MCF 10A (cell line): ENCODE data around the gene UFSP1. TPM values are rescaled to one million over a fixed set of nuclear protein-coding genes. Genes with fewer than 3 reads are reported as not detected.
A peak's percentile ranks its signal among the peaks of the same experiment; 100 is the strongest.

Experiments used
- BruUV-seq: library from RNA; stranded (reverse); fragments of 400-500 nt; replicated peaks from 2 replicates; lab custom pipeline; 2021; lab: Mats Ljungman, UMichigan
- CTCF ChIA-PET: fragments of 300-600 bp; sonication (Branson Sonifier 250); formaldehyde crosslinking; extraction: SDS; loops from one replicate; lab custom pipeline; 2021; ENCODE audit warnings: antibody characterized with exemption, inconsistent platforms; lab: Yijun Ruan, JAX
- POLR2A ChIA-PET: fragments of 300-600, 350-650 bp; sonication (Branson Sonifier 250); formaldehyde crosslinking; extraction: SDS; loops from one replicate; lab custom pipeline; 2020; ENCODE audit warnings: antibody characterized with exemption, inconsistent platforms; lab: Yijun Ruan, JAX
- DNase-seq: peaks from one replicate; pipeline ENCODE4 v3.0.0-alpha.2; 2018; ENCODE audit not compliant: unreplicated experiment
- H3K27ac Mint-ChIP-seq: one replicate; pipeline ENCODE4 v1.8.0; 2022; ENCODE audit warnings: mild to moderate bottlenecking, low read depth, mixed read lengths; ENCODE audit not compliant: unreplicated experiment
- H3K27me3 Mint-ChIP-seq: one replicate; pipeline ENCODE4 v1.8.0; 2022; ENCODE audit warnings: mixed read lengths; ENCODE audit not compliant: insufficient read depth, unreplicated experiment
- H3K36me3 Mint-ChIP-seq: one replicate; pipeline ENCODE4 v1.8.0; 2022; ENCODE audit warnings: mild to moderate bottlenecking, moderate library complexity, mixed read lengths; ENCODE audit not compliant: insufficient read depth, unreplicated experiment
- H3K4me1 Mint-ChIP-seq: one replicate; pipeline ENCODE4 v1.8.0; 2022; ENCODE audit warnings: mixed read lengths; ENCODE audit not compliant: insufficient read depth, unreplicated experiment
- H3K4me3 Mint-ChIP-seq: one replicate; pipeline ENCODE4 v1.8.0; 2022; ENCODE audit warnings: mild to moderate bottlenecking, moderate library complexity, mixed read lengths; ENCODE audit not compliant: unreplicated experiment
- H3K9me3 Mint-ChIP-seq: one replicate; pipeline ENCODE4 v1.8.0; 2022; ENCODE audit warnings: mixed read lengths; ENCODE audit not compliant: unreplicated experiment
- CTCF ChIP-seq: fragments of 200-600 bp; IDR thresholded peaks from one replicate; pipeline ENCODE4 v1.8.0; 2022; ENCODE audit warnings: antibody characterized with exemption, mild to moderate bottlenecking; ENCODE audit not compliant: unreplicated experiment
- intact Hi-C: fragments of 100-400 bp; cut with micrococcal nuclease; formaldehyde crosslinking; loops from 2 replicates; pipeline ENCODE4 v1.14.1; 2022
- total RNA-seq: library from RNA; stranded (reverse); gene quantifications from 2 replicates; pipeline ENCODE4 v1.2.3, GENCODE V29; 2022

The UFSP1 gene
- total RNA-seq, 1 experiment from 2014 or later, result 2.8 TPM

- ChIA-PET CTCF (interaction anchor here (0.6 to 3.7 kb wide), 33 partner anchors 10 to 415 kb away, joined by 3 to 49 read pairs (median 4); partner anchors contain the start of genes EPHB4, EPO, POP7 and PPP1R35), POLR2A (interaction anchor here (0.6 to 3.8 kb wide), 30 partner anchors 10 to 423 kb away, joined by 3 to 53 read pairs (median 5); partner anchors contain the start of genes EPHB4, EPO, FBXO24 and GIGYF1)
- Mint-ChIP-seq H3K4me3 (peak within 1 kb of the TSS; percentile 90), H3K9me3 (no peaks in the 10 kb centered on the region), H3K36me3 (peaks cover 12% of the 10 kb centered on the region), H3K27me3 (no peaks in the 10 kb centered on the region), H3K4me1 (peaks cover 6% of the 10 kb centered on the region), H3K27ac (peak within 1 kb of the TSS; percentile 22)
- peak; percentile 90 for DNase-seq
- BruUV-seq, result TSS peak; percentile 53
- TF ChIP-seq CTCF, result peak; percentile 95
- intact Hi-C loops, result loop anchor here (1.0 kb wide), 4 partner anchors 25 to 147 kb away; partner anchors contain the start of genes EPHB4 and EPO
Observed at GRCh38 chr7:100852048-100852872, 37.3 kb downstream of the UFSP1 start, which contains the start of gene SLC12A9. SLC12A9 (plus strand) TSS chr7:100852713; CDS start chr7:100854198, 1,485 bp downstream.

GRCh38 chr7:100847360-100847759, 42.2 kb downstream of the UFSP1 start:
- peaks cover 6% of the 10 kb centered on the region for H3K4me1 Mint-ChIP-seq
- no peak for TF ChIP-seq CTCF
- no peak for DNase-seq
- no peaks in the 10 kb centered on the region for H3K9me3 Mint-ChIP-seq
- no peak overlapping the region for H3K27ac Mint-ChIP-seq
- no TSS peak for BruUV-seq
- POLR2A ChIA-PET, result no interaction called here
- CTCF ChIA-PET, result interaction anchor here (0.6 to 1.8 kb wide), 2 partner anchors 142 to 1615 kb away, joined by 3 to 12 read pairs; partner anchors contain the start of gene POP7
- H3K4me3 Mint-ChIP-seq, result no peak overlapping the region
- no peaks in the 10 kb centered on the region for H3K27me3 Mint-ChIP-seq
- intact Hi-C loops, result no loop called here
- H3K36me3 Mint-ChIP-seq, result peaks cover 1% of the 10 kb centered on the region

GRCh38 chr7:100840470-100841100, 48.9 kb downstream of the UFSP1 start:
- no peak overlapping the region for H3K4me3 Mint-ChIP-seq
- no TSS peak for BruUV-seq
- H3K27me3 Mint-ChIP-seq, result no peaks in the 10 kb centered on the region
- DNase-seq, result no peak
- ChIA-PET CTCF (no interaction called here), POLR2A (no interaction called here)
- no peak overlapping the region for H3K27ac Mint-ChIP-seq
- intact Hi-C loops, result no loop called here
- peaks cover 7% of the 10 kb centered on the region for H3K36me3 Mint-ChIP-seq
- TF ChIP-seq CTCF, result no peak
- no peaks in the 10 kb centered on the region for H3K9me3 Mint-ChIP-seq
- peaks cover 8% of the 10 kb centered on the region for H3K4me1 Mint-ChIP-seq

GRCh38 chr7:100839361-100839760, 50.2 kb downstream of the UFSP1 start:
- Mint-ChIP-seq H3K4me1 (peaks cover 10% of the 10 kb centered on the region), H3K36me3 (peaks cover 10% of the 10 kb centered on the region), H3K27ac (peak overlapping the region; percentile 18), H3K4me3 (no peak overlapping the region), H3K9me3 (no peaks in the 10 kb centered on the region), H3K27me3 (no peaks in the 10 kb centered on the region)
- intact Hi-C loops, result no loop called here
- BruUV-seq, result no TSS peak
- no peak for TF ChIP-seq CTCF
- CTCF ChIA-PET, result interaction anchor here (0.6 kb wide), 1 partner anchor 75 kb away, joined by 4 read pairs; no protein-coding TSS in a partner anchor
- POLR2A ChIA-PET, result no interaction called here
- no peak for DNase-seq
